DMS153 (cell line): Measurements from ENCODE around the gene TCN2.
"Not testable (repeated sequence)": the region's sequence is repeated elsewhere in the genome, so short reads cannot be mapped to it uniquely, and the experiment has no call there.

Experiments used
- DNase-seq: peaks from one replicate; lab custom pipeline; 2025; lab: John Stamatoyannopoulos, UW

Gene TCN2

DNA sequence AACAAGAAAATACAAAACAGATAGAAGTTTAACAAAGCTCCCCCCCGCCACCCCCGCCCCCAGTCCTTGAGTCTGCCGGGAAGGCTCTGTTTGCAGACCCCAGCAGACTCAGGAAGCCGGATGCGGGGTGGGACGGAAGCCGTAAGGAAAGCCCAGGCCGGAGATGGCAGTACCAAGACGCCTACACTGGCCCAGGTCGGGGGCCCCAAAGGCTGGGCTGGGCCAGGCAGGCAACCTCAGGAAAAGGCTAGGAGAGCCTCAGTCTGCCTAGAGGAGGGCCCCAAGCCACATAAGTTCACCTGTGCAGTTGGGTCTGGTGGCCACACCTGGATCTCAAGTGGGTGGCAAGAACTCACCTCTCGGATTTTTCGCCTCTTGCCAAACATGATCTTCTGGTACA, 28.5 kb upstream of the TCN2 start:
- no peak for DNase-seq

DNA sequence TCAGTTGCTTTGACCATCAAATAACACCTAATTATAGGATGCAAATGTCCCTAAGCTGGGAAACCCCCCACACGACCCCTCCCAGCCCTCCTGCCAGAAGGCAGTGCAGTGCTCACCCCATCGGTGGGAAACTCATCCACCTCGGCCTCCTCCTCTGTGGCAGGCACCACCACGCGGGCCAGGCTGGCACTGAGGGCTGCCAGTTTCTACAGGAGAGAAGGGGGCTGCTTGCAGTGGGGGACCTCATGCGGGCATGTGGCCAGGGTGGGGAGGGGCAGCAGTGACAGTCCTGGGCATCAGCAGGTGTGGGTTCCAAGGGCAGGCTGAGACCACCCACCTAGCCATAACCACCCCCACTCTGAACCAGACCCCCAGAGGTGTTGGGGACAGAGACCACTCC, 26.1 kb upstream of the TCN2 start:
- DNase-seq = no peak

DNA sequence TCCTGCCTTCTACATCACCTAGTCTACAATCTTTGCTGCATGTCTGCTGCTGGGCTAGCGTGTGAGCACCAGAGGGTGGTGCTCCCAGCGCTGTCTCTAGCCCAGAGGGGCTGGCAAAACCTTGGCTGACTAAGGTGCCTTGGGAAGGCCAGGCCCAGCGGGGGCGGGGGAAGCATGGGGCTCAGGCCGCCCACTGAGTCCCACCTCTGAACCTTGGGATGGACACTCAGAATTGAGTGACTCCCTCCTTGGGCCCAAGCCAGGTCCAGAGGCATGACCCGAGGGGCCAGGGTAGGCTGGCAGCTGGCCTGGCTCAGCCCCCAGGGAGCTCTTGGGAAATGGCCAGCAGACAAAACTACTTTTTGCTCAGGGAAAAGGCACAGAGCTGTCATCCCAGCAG, 24.9 kb upstream of the TCN2 start:
- no peak for DNase-seq

DNA sequence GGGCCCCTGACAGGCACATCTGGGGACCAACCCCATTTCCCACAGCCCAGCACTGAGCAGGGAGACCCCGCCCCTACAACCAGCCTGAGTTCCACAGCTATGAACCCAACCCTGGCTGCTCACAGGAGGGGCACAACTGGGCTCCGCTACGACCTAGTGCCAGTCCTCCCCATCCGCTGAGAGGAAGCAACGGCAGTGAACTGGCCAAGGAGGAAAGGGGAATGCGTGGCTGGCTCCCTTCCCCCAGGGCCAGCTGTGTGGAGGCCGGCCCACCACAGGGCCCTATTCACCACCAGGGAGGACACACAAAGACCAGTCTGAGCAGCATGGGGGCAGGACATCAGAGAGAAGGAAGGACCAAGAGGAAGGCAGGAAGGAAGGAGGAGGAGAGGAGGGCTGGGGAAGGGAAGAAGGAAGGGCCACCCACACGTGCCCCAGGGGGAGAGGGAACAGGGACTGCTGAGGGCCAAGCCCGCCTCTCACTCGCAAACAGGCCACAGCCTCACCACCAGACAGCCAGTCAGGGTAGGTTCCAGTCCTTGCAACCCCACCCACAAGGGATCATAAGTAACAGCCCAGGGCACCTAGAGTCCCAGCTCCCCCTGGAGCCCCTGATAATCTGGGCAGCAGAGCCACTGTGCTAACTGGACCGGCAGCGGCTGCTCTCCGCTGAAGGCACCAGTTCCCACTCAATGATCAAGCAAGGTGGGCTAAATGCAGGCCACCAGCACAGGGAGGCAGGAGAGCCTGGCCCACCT, 24.0 kb upstream of the TCN2 start:
- no peak for DNase-seq

DNA sequence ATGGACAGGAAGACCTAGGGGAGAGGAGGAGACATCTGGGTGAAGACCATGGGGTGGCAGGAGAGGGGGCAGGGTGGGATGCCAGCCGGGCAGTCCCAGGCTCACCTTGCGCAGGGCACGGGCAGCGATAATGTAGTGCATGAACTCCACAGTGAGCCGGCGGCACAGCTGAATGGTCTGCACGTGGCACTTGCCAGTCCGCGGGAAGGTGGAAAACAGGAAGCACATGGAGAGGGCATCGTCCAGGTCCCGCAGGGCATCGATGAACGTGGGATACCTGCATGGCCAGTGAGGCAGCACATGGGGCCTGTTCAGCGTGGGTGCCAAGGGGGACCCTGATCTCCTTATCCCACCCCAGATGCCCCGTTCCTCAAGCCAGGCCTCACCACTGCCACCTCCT, 22.5 kb upstream of the TCN2 start:
- DNase-seq = no peak

DNA sequence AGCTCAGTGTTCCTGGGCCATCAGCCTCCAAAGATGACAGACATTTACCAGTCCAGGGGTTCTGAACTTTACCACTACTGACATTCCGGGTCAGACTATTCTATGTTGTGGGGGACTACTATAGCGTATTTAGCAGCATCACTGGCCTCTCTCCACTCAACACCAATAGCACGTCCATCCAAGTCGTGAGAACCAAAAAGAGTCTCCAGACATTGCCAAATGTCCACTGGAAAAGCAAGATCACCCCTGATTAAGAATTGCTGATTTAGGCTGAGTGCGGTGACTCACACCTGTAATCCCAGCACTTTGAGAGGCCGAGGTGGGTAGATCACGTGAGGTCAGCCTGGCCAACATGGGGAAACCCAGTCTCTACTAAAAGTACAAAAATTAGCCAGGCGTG, 20.6 kb upstream of the TCN2 start:
- DNase-seq = no peak

DNA sequence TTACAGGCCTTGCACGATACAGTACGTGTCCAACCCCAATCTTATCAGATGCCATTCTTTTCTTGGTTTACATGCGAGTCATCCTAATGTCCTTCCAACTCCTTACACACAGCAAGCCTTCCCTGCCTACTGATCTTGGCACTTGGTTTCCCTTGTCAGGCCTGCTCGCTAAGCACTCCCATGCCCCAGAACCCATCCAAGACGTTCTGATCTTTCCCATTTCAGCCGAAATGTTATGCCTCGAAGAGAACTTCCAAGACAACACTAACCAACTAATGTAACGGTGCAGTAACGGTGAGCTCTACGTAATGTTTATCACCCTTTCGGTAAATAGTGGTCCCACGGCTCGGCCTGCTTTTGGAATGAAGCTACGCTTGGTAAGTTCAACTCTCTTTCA, 15.8 kb upstream of the TCN2 start:
- DNase-seq = no peak

DNA sequence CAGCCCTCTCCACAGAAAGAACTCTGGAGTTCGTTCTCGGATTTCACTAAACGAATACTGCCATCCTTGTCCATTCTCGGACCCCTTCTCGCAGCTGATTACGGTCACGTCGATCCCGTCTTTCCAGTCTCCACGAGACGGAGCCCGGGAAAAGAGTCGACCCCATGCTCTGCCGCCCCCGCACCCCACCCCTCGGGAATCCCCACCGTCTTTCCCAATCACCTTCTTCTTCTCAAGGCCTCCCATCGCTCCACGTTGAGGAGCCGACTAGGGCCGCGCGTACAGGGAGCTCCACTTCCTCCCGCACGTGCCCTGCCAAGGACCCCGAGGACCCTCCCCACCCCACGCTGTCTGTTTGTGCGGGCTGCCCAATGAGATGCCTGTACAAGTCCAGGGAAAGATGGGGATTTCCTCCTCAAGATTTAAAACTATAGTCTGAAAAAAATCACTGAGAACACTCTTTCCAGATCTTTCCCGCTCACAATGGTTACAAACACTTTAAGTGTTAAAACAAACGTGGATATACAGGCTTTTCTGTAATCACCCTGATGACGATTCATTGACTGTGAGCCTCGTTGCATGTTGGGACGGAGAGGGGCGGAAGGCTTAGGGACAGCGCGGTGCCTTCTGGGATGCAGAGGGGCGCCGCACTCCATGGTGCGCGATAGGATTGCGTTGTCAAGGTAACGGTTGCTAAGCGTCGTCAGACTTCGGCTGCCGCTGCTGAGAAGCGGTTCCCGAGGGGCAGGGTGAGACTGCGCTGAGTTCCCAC, 15.2 kb upstream of the TCN2 start, which contains the start of gene PES1:
PES1 (minus strand) TSS at position 323 of the 772 bp plus-strand sequence; CDS start at position 246, 77 bp downstream.
- peak; percentile 98 for DNase-seq

DNA sequence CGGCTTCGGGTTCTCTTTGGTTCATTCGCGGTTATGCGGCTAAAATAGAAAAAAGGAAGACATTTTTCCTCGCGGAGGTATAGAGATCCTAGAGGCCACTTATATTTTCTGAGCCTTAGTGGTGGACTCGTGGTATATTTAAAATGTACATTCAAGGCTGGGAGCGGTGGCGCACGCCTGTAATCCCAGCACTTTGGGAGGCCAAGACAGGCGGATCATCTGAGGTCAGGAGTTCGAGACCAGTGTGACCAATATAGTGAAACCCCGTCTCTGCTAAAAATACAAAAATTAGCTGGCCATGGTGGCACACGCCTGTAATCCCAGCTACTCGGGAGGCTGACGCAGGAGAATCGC, 14.6 kb upstream of the TCN2 start:
- not testable (repeated sequence) for DNase-seq

DNA sequence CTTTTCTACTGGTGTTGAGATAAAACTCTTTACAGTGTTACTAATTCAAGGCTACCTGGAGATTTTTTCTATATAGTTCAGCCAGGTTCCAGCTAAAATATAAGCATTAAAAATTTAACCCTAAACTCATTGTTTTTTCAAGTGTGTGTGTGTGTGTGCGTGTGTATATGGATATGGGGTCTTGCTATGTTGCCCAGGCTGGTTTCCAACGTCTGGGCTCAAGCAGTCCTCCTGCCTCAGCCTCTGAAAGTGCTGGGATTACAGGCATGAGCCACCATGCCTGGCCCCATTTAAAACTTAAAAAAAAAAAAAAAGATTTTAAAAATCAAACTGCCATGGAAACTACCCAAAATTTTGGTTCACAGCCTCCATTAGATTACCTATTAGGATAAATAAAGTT, 10.8 kb upstream of the TCN2 start:
- DNase-seq = no peak

DNA sequence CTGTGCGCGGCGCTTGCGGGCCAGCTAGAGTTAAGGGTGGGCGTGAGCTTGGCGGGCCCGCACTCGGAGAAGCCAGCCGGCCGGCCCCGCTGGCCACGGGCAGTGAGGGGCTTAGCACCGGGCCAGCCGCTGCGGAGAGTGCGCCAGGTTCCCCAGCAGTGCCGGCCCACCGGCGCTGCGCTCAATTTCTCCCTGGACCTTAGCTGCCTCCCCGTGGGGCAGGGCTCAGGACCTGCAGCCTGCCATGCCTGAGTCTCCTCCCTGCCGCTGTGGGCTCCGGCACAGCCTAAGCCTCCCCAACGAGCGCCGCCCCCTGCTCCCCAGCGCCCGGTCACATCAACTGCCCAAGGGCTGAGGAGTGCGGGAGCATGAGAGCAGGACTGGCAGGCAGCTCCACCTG, 10.1 kb upstream of the TCN2 start:
- no peak for DNase-seq

DNA sequence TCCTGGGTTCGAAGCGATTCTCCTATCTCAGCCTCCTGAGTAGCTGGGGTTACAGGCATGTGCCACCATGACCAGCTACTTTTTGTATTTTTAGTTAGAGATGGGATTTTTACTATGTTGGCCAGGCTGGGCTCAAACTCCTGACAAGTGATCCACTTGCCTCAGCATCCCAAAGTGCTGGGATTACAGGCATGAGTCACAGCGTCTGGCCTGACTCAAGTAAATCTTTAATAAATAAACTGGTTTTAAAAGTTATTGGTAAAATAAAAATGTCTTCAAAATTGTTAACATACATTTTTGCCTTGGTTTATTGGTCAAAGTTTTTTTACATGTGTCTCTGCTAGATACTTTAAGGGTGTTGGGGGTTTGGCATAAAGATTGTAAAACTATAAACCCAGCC, 8.0 kb upstream of the TCN2 start:
- DNase-seq = no peak

DNA sequence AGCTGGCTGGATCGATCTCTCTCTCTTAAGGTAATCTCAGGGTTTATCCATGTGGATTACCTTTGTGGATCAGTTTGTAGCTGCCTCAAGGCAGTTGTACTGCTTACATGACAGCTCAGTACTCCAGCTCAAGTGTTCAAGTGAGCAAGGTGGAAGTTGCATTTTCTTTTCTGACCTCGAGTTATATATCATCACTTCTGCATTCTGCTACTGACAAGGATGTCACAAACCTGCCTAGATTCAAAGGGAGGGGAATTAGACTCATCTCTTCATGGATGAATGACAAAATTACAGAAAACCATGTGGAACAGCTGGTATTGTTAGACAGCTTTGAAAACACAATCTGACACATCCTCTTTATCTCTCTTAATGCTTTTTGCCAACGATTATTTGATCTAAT, 6.1 kb upstream of the TCN2 start:
- DNase-seq = no peak

DNA sequence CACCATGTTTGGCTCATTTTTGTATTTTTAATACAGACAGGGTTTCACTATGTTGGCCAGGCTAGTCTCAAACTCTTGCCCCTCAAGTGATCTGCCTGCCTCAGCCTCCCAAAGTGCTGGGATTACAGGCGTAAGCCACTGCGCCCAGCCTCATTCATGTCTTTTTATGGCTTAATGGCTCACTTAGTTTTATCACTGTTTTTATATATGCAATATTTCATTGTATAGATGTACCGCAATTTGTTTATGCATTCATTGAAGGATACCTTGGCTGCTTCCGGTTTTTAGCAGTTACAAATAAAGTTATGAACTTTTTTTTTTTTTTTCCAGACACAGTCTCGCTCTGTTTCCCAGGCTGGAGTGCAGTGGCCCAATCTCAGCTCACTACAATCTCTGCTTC, 5.5 kb upstream of the TCN2 start:
- no peak for DNase-seq

DNA sequence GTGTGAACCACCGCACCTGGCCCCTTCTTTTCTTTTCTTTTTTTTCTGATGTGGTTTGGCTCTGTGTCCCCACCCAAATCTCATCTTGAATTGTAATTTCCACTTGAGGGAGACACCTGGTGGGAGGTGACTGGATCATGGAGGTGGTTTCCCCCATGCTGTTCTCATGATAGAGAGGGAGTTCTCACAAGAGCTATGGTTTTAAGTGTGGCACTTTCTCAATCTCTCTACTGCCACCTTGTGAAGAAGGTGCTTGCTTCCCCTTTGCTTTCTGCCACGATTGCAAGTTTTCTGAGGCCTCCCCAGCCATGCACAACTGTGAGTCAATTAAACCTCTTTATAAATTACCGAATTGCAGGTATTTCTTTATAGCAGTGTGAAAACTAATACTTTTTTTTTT, 4.9 kb upstream of the TCN2 start:
- no peak for DNase-seq

DNA sequence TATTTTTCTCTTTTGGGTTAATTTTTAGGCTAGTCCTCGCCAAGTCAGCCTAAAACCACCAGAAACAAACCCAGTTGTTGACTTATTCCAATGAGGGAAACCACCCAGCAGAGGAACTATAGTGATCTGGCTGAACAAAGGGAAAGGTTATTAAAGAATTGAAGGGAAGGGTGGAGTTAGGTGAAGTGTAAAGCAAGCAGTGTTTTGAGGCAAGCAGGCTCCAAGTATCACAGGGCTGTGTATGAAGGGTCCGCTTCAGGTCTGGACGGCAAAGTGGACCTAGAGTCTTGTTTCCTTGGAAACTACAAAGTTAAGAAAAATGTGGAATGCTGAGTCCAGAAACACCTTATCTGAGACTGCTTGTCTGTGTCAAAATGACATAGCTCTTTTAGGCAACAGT, 3.2 kb upstream of the TCN2 start:
- DNase-seq = no peak

DNA sequence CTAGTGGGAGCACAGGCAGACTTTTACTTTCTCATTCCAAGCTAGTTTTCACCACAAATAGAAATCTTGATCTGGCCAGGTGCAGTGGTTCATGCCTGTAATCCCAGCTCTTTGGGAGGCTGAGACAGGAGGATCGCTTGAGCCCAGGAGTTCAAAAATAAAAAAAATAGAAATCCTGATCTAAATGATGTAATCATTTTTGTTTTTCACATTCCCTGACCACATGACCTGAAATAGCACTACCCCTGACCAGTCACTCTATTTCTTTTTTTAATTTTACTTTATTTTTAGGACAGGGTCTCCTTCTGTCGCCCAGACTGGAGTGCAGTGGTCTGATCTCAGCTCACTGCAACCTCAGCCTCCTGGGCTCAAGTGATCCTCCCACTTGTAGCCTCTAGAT, 2.3 kb upstream of the TCN2 start:
- no peak for DNase-seq

DNA sequence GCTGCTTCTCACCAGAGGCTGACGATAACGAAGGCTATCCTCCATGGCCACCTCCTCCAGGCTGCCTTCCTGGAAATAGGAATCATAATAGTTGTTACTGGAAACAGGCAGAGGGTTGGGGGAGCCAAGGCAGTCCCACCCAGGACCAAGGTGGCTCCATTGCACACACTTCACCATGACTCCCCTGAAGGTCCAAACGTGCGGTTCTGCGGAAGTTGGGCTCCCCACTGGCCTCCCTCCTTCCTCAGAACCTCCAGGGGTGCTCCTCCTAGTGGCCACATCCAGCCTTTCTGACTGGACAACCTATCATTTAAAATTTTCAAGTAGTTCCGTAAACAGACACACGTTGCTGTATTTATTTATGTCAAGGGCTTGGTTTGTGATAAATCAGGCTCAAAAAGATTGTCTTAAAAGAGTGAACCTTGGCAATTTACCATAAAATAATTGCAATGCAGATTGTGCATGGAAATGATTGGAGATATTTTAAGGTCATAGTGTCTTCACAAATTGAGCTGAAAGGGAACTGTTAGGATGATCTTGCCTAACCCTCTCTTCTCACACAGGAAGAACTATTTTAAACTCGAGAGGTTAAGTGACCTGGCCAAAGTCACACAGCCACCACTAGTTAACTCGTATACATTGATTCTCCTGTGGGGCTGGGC, 1.4 kb upstream of the TCN2 start:
- DNase-seq = peak; percentile 52

DNA sequence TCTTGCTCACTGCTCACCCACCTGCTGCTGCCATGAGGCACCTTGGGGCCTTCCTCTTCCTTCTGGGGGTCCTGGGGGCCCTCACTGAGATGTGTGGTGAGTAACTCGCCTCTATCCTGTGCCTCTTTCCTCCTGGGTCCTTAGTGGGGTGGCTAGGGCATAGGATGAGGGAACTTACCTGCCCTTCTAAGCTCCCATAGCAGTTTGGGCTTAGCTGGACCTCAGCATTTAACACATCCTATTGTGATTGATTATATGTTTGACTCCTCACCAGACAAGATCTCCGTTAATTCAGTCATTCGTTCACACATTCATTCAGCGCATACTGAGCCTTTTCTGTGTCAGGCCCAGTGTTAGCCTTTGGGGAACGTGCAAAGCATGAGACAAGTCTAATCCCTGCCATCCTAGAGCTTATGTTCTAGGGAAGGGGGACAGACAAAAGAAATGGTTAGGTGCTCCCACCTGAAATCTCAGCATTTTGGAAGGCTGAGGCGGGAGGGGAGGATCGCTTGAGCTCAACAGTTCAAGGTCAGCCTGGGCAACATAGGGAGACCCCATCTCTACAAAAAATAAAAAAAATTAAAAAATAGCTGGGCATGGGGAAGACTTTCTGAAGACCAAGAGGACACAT, 441 bp downstream of the TCN2 start:
- DNase-seq = no peak

DNA sequence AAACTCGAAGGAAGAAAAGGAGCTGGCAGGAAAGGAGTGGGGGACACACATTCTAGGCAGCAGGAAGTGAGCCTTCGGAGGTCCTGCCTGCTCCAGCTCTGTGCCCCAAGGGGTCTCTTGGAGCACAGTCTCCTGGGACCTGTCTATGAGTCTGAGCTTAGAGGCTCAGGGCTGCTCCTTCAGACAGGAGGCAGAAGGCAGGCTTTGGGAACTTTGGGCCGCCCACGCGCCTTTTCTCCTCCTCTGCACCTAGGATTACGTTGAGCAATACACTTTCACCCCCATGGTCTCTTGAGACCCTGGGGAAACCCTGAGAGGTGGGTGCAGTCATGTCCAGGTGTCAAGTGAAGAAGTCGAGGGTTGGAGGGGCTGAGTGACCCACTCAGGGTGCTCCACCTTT, 965 bp downstream of the TCN2 start:
- no peak for DNase-seq

DNA sequence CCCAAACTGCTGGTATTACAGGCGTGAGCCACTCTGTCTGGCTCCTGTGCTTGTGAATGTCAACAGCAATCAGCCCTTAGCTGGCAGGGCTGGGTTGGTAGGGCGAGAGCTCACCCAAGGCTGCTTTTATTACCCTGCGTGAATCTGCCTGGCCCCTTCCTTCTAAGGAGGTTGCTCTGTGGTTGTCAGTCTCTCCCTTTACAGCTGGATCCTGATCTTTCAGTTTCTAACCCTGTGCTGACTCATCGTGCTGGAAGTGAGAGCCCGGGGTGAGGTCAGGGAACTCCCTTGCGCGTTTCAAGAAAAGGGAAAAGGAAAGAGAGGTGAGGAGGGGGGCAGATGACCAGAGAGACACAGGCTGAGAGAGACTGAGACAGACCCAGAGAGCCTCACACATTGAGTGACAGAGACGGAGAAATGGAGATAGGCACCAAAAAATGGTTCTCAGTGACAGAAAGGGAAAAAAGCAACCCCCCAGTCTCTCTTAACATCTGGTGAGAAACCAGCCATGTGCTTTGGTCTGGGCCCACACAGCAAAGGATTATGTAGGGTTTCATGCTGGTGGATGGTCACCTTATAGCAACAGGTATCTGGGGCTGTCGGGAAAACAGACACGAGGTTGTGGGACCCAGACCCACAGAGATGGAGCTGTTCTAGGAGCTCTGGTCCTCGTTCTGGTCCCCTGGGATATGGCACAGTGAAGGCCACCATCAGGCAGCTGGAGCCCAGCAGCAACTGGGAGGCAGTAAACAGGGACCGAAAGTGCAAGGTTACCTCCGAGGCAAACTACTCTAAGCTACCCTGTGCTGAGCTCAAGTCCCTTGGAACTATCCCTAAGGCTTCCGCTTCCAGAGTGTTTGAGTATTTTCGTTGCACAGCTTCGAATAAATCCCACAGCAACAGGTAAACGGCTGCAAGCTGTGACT, 2.5 kb downstream of the TCN2 start:
- no peak for DNase-seq

DNA sequence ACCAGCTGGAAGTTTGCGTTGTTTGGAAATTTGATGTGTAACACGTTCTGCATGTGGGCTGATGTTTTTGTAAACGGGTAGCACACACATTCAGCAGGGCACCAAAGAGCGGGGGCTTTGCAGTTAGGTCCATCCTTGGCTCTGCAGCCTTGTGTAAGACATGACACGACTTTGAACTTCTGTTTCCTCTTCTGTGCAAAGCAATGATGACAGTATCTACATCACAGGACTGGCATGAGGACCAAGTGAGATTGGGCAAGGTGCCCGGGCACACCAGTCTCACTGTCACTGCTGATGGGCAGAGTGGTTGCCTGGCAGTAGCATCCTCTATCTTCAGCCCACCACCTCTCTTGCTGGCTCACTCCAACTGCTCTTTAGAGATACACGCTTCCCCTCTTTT, 3.3 kb downstream of the TCN2 start:
- DNase-seq = no peak
